H54 (cell line): Measurements from ENCODE around the gene GPR153.

Experiments used
- DNase-seq: peaks from one replicate; pipeline ENCODE4 v3.0.0; 2011; ENCODE audit warnings: low spot score, mixed read lengths; ENCODE audit not compliant: insufficient read length
- FAIRE-seq: peaks from 3 replicates; lab custom pipeline; 2011; peaks lifted over from hg19 to GRCh38; lab: Jason Lieb, UNC
- POLR2A ChIP-seq: IDR thresholded peaks from 2 replicates; pipeline ENCODE4 v1.6.1; 2011; ENCODE audit warnings: low read depth, mild to moderate bottlenecking, low read length

GPR153 gene

DNA sequence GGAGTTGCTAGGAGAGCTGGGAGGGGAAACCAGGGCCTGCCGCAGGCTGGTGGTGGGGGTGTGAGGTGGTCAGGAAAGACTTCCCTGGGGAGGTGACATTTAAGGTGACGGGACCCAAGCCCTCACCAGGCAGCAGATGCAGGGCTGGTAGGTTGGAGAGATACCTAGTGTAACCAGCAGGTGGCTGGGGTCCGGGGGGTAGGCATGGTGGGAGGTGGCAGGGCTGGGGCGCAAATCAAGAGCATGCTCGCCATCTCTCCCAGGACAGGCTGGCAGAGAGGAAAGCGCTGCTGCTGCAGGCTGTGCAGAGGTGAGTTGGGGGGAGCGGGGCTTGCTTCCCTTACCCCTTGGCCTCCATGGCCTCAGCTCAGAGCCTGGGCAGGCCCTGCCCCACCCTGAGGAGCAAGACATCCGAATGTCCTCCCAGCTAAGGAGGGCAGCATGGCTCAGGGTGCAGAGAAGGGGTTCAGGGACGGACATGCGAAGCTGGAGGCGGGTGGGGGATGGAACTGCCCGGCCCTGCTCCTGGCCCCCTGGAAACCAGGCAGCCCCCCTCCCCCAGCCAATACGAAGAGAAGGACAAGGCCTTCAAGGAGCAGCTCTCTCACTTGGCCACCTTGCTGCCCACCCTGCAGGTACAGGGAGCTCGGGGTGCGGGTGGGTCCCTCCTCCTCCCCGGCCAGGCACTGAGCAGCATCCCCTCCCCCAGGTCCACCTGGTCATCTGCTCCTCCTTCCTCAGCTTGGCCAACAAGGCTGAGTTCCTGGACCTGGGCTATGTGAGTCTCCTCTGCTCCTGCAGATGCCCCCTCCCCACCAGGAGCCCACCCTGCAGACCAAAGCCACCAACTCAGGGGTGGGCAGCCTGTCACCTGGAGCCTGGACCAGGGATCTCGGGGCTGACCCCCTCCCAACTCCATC lies 51.0 kb downstream of the GPR153 start:
- no peak for TF ChIP-seq POLR2A
- DNase-seq, result no peak
- no peak for FAIRE-seq

- no peak for DNase-seq
- TF ChIP-seq POLR2A, result no peak
- FAIRE-seq, result no peak
These were observed 51.9 kb downstream of the GPR153 start for GRCh38 chr1:6208723-6209660.

DNA sequence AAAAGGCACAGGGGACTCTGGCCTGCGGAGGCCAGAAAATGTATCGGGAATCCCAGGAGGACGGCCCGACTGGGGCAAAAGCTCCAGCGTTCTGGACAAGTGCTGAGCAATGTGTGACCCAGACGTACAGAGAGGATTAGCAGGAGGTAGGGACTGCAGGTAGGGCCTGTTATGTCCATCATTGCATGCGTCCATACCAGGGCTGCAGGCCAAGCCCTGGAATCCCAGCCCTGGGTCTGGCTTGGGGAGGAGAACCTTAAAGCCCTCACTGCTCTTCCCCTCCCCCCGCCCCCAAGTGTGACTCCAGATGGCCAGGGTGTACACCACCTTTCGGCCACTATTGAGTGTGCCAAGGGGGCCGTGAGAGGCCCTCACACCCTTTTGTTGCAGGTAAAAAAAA lies 53.0 kb downstream of the GPR153 start:
- no peak for DNase-seq
- no peak for TF ChIP-seq POLR2A
- no peak for FAIRE-seq

- no peak for FAIRE-seq
- no peak for DNase-seq
- no peak for TF ChIP-seq POLR2A
These were observed 53.6 kb downstream of the GPR153 start for GRCh38 chr1:6207075-6207885.

GRCh38 chr1:6206520-6206855 lies 54.4 kb downstream of the GPR153 start:
- no peak for DNase-seq
- FAIRE-seq, result no peak
- no peak for TF ChIP-seq POLR2A

- peak; percentile 68 for TF ChIP-seq POLR2A
- FAIRE-seq, result no peak
- peak; percentile 92 for DNase-seq
These were observed 54.9 kb downstream of the GPR153 start, which contains the start of gene RNF207 for GRCh38 chr1:6205849-6206519. TSS of gene RNF207 (plus strand) at chr1:6206119. CDS start at chr1:6206536, 417 bp downstream.

GRCh38 chr1:6202256-6202655 lies 58.6 kb downstream of the GPR153 start:
- no peak for TF ChIP-seq POLR2A
- FAIRE-seq, result no peak
- no peak for DNase-seq

GRCh38 chr1:6200188-6200809 lies 60.6 kb downstream of the GPR153 start:
- no peak for FAIRE-seq
- no peak for TF ChIP-seq POLR2A
- DNase-seq, result no peak

DNA sequence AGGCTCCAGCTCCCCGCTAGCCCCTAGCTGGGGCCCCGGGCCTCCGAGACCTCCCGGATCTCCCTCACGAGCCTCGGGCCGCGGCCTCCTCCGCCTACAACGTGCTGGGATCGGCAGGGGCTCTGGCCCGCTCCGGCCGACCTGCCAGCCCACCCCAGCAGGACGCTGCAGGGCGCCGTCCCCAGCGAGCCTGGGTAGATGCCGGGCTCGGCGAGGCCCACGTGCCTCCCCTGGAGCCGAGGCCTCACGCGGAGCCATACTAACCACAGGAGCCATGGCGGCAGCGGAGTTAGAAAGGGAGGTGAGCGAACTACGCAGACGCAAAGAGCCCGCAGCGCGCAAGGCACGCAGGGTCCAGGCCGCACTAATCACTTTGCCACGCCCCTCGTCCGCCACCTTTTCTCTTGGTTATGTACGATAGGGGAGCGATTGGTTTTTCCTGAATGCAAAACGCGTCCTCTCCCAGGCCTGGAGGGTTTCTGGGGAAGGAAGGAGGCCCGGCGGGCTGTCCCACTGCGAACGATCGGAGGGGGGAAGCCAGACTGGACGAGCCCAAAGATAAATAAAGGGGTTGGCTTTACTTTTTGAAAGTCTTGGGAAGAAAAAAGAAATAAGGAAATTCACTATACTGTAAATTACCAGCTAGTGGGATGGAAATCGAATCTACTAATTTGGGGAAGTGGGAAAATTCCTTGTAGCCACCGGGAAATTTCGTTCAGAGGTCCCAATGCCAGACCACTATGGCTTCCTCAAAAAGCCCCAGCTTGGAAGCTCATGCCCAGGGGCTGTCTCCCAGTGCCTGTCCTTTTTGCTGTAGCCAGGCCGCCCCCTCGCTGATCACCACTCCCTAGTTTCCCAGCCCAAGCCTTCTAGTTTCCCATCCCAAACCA lies 61.4 kb downstream of the GPR153 start, which contains the start of gene RPL22:
TSS of gene RPL22 (minus strand) at position 298 of the 890 bp plus-strand sequence. CDS start at position 276, 22 bp downstream.
- TF ChIP-seq POLR2A, result peak; percentile 62
- DNase-seq, result peak; percentile 81
- peak; percentile 87 for FAIRE-seq

DNA sequence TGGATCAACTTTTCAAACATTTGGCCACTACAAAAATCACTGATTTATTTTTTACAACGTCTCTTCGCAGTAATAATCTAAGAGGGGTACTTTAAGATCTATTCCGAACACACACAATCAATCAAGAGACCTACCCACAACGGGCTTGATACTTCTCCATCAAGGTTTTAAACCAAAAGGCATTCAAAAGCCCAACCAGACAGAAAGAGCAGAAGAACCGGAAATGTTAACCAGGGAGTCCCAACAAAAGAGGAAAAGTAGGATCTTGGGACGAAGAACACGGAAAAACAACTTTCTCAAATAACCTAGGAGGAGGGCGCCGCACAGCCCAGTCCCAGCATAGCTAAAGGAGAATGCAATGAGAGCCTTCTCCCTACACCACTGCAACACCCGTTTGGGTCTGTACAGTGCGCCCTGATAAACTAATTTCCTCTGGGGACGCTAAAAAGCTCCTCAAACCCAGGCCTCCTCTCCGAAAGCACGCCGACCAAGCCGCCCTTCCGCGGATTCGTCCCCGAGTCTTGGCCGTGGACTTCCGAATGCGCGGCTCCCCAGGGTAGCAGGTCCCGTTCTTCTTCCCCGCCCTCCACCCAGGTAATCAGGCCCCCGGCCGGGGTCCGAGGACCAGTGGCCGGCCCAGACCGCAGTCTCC lies 62.1 kb downstream of the GPR153 start:
- no peak for TF ChIP-seq POLR2A
- DNase-seq (no peak), FAIRE-seq (no peak)
